GM18508 (cell line): Measurements from ENCODE around the gene MYOD1.

Experiments
- ATAC-seq: cut with Tn5 transposase; IDR thresholded peaks from one replicate; pipeline ENCODE4 v1.9.1; 2021; ENCODE audit warnings: moderate number of reproducible peaks; ENCODE audit not compliant: insufficient read depth, unreplicated experiment

Gene MYOD1

GRCh38 chr11:17700991-17701390 lies 18.4 kb upstream of the MYOD1 start:
- no peak for ATAC-seq

- ATAC-seq: no peak
Measured at GRCh38 chr11:17702876-17703275, 16.5 kb upstream of the MYOD1 start.

- no peak for ATAC-seq
Measured at GRCh38 chr11:17703951-17704350, 15.4 kb upstream of the MYOD1 start.

GRCh38 chr11:17707830-17708229 lies 11.5 kb upstream of the MYOD1 start:
- no peak for ATAC-seq

GRCh38 chr11:17711836-17712235 lies 7.5 kb upstream of the MYOD1 start:
- ATAC-seq: no peak

- no peak for ATAC-seq
Measured at GRCh38 chr11:17713851-17714250, 5.5 kb upstream of the MYOD1 start.

- ATAC-seq: no peak
Measured at GRCh38 chr11:17714356-17714854, 5.0 kb upstream of the MYOD1 start.

GRCh38 chr11:17714870-17715269 lies 4.5 kb upstream of the MYOD1 start:
- no peak for ATAC-seq

- no peak for ATAC-seq
Measured at GRCh38 chr11:17716807-17717206, 2.6 kb upstream of the MYOD1 start.

- ATAC-seq: no peak
Measured at GRCh38 chr11:17718015-17718414, 1.4 kb upstream of the MYOD1 start.

- no peak for ATAC-seq
Measured at GRCh38 chr11:17718510-17718962, 835 bp upstream of the MYOD1 start.

GRCh38 chr11:17719938-17720795 lies 796 bp downstream of the MYOD1 start:
- no peak for ATAC-seq

GRCh38 chr11:17720796-17721171 lies 1.4 kb downstream of the MYOD1 start:
- no peak for ATAC-seq

- ATAC-seq: no peak
Measured at GRCh38 chr11:17721242-17721999, 2.0 kb downstream of the MYOD1 start.

- no peak for ATAC-seq
Measured at GRCh38 chr11:17722000-17722643, 2.8 kb downstream of the MYOD1 start.

- no peak for ATAC-seq
Measured at GRCh38 chr11:17724020-17724908, 4.9 kb downstream of the MYOD1 start.

- ATAC-seq: no peak
Measured at GRCh38 chr11:17725174-17725573, 5.8 kb downstream of the MYOD1 start.

GRCh38 chr11:17730137-17730536 lies 10.8 kb downstream of the MYOD1 start:
- no peak for ATAC-seq

GRCh38 chr11:17730608-17731462 lies 11.5 kb downstream of the MYOD1 start:
- ATAC-seq: no peak
